Skeletal muscle cell (primary cell): Measurements from ENCODE around the gene DDX39B.
A peak's percentile ranks its signal among the peaks of the same experiment; 100 is the strongest.
"Not testable (repeated sequence)": the region's sequence is repeated elsewhere in the genome, so short reads cannot be mapped to it uniquely, and the experiment has no call there.

Experiments used
- DNase-seq: peaks from one replicate; pipeline ENCODE4 v3.0.0-alpha.2; 2010; ENCODE audit warnings: low read depth
- H3K4me3 ChIP-seq: 2 replicates; pipeline ENCODE4 v1.5.1; 2011; ENCODE audit warnings: low read depth, mild to moderate bottlenecking, control low read depth, low read length, moderate library complexity

DDX39B gene

DNA sequence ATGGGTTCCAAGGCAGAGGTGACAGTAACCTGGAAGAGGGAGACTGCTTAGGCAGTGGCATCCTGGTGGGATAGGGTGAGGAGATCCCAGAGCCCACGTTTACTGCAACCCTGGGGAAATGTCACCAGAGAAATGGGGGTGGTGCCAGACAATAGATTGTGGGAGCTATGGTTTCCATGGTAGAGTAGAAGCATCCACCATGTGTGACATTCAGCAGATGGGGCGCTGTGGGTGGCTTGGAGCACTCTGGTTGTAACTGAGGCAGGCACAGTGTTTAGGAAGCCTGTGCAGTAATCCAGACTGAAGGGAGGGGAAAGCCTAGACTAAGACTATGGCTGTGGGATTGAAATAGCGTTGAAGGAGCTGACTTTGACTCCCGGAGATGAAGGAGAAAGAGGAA lies 45.0 kb downstream of the DDX39B start:
- DNase-seq, H3K4me3 ChIP-seq: not testable (repeated sequence)

DNA sequence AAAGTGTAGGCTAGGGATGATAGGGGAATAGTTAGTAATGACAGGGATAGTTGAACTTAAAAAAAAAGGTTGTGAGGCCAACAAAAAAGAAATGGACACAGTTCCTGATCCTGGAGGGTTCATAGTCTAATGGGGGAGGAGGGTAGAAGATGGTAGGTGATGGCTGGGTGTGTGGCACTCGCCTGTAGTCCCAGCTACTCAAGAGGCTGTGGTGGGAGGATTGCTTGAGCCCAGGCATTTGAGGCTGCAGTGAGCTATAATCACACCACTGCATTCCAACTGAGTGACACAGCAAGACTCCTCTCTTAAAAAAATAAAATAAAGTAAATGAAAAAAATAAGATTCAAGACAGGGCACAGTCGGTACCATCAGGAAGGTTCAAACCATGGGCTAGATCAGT lies 46.2 kb downstream of the DDX39B start:
- DNase-seq = no peak
- H3K4me3 ChIP-seq = peak overlapping the region; percentile 53

DNA sequence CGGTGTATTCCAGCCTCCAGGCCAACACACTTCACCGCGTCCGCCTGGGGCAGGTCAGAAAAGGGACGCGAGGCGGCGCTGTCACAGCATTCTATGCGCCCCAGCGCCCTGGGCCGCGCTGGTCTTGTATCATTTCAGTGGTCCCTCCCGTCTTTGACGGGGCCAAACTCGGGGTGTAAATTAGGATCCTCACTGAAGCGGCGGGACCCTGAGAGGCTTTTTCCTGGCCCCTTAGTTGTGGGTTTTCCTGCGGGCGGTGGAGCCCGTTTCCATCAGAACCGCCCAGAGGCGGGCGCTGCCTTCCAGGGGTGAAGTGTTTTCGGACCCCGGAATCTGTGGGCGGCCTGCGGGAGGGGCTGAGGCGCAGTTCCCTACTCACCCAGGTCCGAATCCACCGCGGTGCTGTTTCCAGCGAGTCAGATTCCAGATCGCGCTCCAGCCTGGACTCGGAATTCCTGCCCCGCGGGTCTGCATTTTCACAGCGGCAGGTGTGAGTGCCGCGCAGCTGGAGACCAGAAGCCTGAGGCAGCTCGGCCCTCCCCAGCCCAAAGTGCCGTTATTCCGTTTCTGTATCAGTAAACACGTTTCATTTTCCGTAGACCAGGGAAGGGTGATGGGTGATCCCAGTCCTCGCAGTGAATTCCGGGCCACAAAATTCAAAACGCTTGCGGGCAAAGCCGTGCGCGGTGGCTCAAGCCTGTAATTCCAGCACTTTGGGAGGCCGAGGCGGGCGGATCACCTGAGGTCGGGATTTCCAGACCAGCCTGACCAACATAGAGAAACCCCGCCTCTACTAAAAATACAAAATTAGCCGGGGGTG lies 47.7 kb downstream of the DDX39B start:
- no peak for DNase-seq
- H3K4me3 ChIP-seq = peak overlapping the region; percentile 53

DNA sequence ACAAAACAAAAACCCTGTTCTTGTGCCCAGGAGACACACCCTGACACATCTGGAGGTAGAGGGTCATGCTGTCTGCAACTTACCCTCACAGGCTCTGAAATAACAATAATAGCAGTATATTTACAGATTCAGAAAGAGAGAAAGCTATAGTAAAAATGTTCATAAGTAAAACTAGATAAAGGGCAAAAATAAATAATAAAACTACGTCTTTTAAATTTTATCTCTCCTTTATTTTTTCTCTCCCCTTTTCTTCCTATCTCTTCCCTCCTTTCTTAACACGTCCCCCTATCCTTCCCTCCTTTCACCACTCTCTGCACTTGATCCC lies 48.3 kb downstream of the DDX39B start:
- not testable (repeated sequence) for DNase-seq
- H3K4me3 ChIP-seq = peak overlapping the region; percentile 53

DNA sequence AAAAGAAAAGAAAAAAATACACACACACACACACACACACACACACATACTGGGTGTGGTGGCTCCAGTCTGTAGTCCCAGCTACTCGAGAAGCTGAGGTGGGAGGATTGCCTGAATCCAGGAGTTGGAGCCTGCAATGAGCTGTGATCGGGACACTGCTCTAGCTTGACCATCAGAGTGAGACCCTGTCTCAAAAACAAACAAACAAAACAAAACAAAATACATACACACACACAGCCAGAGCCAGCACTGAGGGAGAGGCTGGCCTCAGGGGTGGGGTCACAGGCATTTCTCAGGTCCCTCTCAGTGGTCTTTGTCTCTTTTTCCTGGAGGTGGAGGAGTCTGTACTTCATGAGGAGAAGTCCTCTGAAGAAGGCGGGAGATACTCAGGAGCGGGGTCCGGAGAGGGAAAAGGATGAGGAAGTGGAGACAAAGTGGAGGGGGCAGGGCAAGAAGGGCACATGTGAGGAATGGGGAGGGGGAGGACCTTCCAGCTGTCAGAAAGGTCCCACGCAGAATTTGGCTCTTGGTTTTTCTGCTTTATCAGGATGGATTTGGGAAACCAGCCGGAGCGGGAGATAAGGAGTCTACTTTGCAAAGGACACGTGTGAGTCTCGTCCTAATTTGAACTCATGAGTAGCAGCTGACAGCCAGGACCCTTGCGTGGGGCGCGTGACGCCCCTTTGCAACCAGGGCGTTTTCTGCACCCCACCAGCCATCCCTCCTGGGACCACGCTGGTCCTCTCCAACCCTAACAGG lies 51.5 kb downstream of the DDX39B start:
- DNase-seq = no peak
- H3K4me3 ChIP-seq = no peak overlapping the region

DNA sequence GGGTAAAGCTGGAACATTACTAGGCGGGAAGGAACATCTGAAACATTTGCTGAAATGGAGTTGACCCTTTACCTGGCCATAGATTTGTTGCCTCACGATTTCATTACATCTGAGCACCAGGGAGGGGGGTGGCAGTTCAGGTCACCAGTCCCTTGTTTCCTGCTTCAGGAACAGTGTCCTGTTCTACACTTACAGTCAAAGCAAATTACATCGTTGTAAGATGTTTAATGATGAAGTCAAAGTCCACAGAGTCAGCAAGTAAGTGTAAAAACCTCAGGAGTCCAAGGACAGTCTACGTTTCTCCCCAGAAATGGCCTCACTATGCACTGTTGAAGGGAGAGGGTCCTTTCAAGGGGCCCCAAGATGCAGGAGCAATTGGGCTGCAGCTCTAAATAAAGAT lies 52.7 kb downstream of the DDX39B start:
- DNase-seq = no peak
- no peak overlapping the region for H3K4me3 ChIP-seq

DNA sequence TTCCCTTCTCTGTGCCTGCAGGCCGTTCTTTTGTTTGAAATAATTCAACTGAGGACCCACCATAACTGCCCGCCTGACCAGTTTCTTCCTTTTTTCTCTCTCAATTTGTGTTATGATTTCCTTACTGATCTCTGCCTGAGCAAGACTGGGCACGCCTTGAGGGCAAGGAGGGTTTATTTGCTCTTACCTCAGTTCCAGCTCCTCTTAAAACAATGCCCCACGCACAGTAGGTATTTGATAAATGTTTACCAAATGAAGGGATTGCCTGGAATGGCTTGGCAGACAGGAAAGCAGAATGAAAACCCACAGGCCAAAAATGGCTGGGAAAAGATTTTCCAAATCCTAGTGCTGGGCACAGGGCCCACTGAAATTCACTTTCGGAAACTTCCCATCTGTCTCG lies 54.1 kb downstream of the DDX39B start:
- H3K4me3 ChIP-seq, DNase-seq: not testable (repeated sequence)

DNA sequence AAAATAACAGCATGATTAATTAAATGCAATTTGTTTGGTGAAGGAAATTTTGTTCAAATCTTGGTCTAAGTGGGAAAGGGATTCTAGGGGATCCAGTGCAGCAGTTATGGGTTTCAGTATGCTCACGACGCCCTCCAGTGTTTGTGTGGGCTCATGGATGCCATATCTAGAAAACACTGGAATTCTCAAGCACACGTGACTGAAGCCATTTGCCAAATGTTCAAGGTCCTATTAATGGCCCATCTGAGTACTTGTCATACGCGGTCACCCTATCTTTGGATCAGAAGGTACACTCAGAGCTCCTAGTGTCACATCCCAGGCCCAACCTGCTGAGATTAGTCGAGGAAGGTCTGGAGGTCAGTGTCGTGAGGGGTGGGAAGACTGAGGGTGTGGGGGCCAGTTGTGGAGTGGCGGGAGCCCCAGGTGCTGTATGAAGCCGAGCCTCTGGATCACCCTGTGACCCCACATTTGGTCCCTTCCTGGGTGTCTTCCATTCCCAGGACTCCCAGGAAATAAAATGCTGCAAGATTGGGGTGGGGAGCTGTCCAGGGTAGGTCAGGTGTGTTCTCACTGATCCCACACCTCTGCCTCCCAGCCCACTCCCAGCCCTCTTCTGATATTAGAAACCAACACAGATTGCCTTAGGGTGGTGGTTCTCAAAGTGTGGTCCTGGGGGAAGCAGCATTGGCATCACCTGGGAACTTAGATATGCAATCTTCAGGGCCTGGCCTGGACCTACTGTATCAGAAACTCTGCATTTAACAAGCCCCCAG lies 55.6 kb downstream of the DDX39B start:
- DNase-seq, H3K4me3 ChIP-seq: not testable (repeated sequence)

DNA sequence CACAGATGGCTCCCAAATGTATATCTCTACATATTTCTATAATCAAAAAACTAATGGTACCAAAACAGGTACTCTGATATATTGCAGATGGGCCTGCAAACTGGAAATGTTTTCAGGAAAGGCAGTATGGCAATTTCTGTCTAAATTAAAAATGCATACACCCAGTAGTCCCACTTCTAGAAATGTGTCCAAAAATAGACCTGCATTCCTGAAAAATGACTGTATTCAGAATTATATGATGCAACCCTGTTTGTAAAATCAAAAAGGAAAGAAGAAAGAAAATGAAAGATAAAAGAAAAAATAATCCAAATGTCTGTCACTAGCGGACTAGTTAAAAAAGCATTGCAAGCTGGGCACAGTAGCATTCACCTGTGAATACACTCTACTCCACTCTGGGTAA lies 56.7 kb downstream of the DDX39B start:
- no peak overlapping the region for H3K4me3 ChIP-seq
- no peak for DNase-seq

DNA sequence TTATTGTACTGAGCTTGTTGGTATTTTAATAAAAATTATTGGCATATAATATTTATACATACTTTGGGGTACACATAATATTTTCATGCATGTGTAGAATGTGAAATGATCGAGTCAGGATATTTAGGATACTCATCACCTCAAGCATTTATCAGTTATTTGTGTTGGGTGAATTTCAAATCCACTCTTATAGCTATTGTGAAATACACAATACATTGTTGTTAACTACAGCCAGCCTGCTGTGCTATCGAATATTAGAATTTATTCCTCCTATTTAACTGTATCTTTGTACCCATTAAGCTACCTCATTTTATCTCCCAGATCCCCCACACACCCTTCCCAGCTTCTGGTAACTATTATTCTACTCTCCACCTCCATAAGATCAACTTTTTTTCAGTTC lies 58.4 kb downstream of the DDX39B start:
- H3K4me3 ChIP-seq = no peak overlapping the region
- no peak for DNase-seq

DNA sequence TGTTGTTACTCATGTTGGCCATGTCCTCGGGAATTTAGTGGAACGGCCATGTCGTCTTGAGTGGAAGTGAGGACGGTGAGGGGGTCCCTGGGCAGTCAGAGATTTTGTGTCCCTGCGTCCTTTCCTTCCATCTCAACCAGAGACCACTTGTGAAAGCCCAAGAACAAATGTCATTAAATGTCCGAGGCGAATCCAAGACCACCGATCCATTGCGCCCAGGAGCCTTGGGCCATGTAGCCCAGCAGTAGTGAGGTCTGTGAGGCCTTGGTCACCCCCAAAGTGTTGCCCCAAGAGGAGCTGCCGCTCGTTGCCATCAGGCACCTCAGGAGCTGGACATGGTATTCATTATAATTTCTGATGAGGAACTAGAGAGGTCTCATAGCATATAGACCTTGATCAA lies 61.2 kb downstream of the DDX39B start:
- DNase-seq = no peak
- H3K4me3 ChIP-seq = no peak overlapping the region
